HG02678 (cell line): ENCODE measurements around the gene CNTF.
"Not testable (repeated sequence)": the region's sequence is repeated elsewhere in the genome, so short reads cannot be mapped to it uniquely, and the experiment has no call there.

Experiments used
- ATAC-seq: cut with Tn5 transposase; IDR thresholded peaks from one replicate; pipeline ENCODE4 v1.9.1; 2021; ENCODE audit warnings: mild to moderate bottlenecking, moderate library complexity; ENCODE audit not compliant: unreplicated experiment

Gene CNTF

GRCh38 chr11:58622344-58622743 is at the start of gene CNTF:
CNTF (plus strand) TSS chr11:58622665; CDS start chr11:58622753, 88 bp downstream.
- no peak for ATAC-seq

- not testable (repeated sequence) for ATAC-seq
Measured at GRCh38 chr11:58572906-58573305, 49.6 kb upstream of the CNTF start.

GRCh38 chr11:58573451-58574104 is 48.9 kb upstream of the CNTF start:
- peak; percentile 18 for ATAC-seq

GRCh38 chr11:58574881-58575280 is 47.6 kb upstream of the CNTF start:
- no peak for ATAC-seq

GRCh38 chr11:58575377-58576020 is 47.0 kb upstream of the CNTF start, which contains the start of gene LPXN:
LPXN (minus strand) TSS chr11:58575856; CDS start chr11:58575772, 84 bp downstream.
- ATAC-seq = no peak

GRCh38 chr11:58576887-58577471 is 45.5 kb upstream of the CNTF start:
- ATAC-seq = no peak

- peak; percentile 41 for ATAC-seq
Measured at GRCh38 chr11:58577555-58578135, 44.8 kb upstream of the CNTF start.

- no peak for ATAC-seq
Measured at GRCh38 chr11:58578136-58578634, 44.3 kb upstream of the CNTF start.

- peak; percentile 42 for ATAC-seq
Measured at GRCh38 chr11:58578635-58579191, 43.8 kb upstream of the CNTF start, which contains the start of gene ZFP91. ZFP91 (plus strand) TSS chr11:58579063; CDS start chr11:58579282, 219 bp downstream.

GRCh38 chr11:58579192-58580129 is 43.0 kb upstream of the CNTF start:
- ATAC-seq = peak; percentile 42

GRCh38 chr11:58580311-58580710 is 42.2 kb upstream of the CNTF start:
- no peak for ATAC-seq

- ATAC-seq = no peak
Measured at GRCh38 chr11:58582437-58582836, 40.0 kb upstream of the CNTF start.

GRCh38 chr11:58586998-58587397 is 35.5 kb upstream of the CNTF start:
- ATAC-seq = no peak

- ATAC-seq = no peak
Measured at GRCh38 chr11:58591659-58592058, 30.8 kb upstream of the CNTF start.

- peak; percentile 47 for ATAC-seq
Measured at GRCh38 chr11:58592760-58593472, 29.5 kb upstream of the CNTF start.

- ATAC-seq = no peak
Measured at GRCh38 chr11:58594826-58595225, 27.6 kb upstream of the CNTF start.

- no peak for ATAC-seq
Measured at GRCh38 chr11:58596621-58597020, 25.8 kb upstream of the CNTF start.

GRCh38 chr11:58597486-58598144 is 24.9 kb upstream of the CNTF start:
- ATAC-seq = no peak

GRCh38 chr11:58600510-58600909 is 22.0 kb upstream of the CNTF start:
- ATAC-seq = no peak
